CD4-positive, alpha-beta T cell treated with Interferon gamma for 1 hour (primary cell): ENCODE results near the gene ZDHHC7.

Experiments
- DNase-seq: peaks from one replicate; pipeline ENCODE4 v3.0.0-alpha.2; 2020

ZDHHC7 gene

GRCh38 chr16:84932681-84933080 lies 78.7 kb downstream of the ZDHHC7 start:
- DNase-seq = no peak

GRCh38 chr16:84931506-84931905 lies 79.8 kb downstream of the ZDHHC7 start:
- DNase-seq = no peak

GRCh38 chr16:84931107-84931494 lies 80.2 kb downstream of the ZDHHC7 start:
- no peak for DNase-seq

GRCh38 chr16:84930298-84931106 lies 80.8 kb downstream of the ZDHHC7 start:
- no peak for DNase-seq

- DNase-seq = no peak
Observed at GRCh38 chr16:84929421-84930297, 81.7 kb downstream of the ZDHHC7 start.

- DNase-seq = no peak
Observed at GRCh38 chr16:84928679-84929420, 82.5 kb downstream of the ZDHHC7 start.

GRCh38 chr16:84927621-84928591 lies 83.4 kb downstream of the ZDHHC7 start:
- DNase-seq = no peak

- no peak for DNase-seq
Observed at GRCh38 chr16:84926462-84926861, 84.9 kb downstream of the ZDHHC7 start.

- no peak for DNase-seq
Observed at GRCh38 chr16:84925773-84926372, 85.5 kb downstream of the ZDHHC7 start.

- DNase-seq = peak; percentile 47
Observed at GRCh38 chr16:84925092-84925772, 86.1 kb downstream of the ZDHHC7 start.

GRCh38 chr16:84924331-84925091 lies 86.8 kb downstream of the ZDHHC7 start:
- no peak for DNase-seq
